Aorta (tissue), 5 donors: ENCODE data around the gene DLK2. TPM values are rescaled to one million over a fixed set of nuclear protein-coding genes. Genes with fewer than 3 reads are reported as not detected.
"Not testable (repeated sequence)": the region's sequence is repeated elsewhere in the genome, so short reads cannot be mapped to it uniquely, and the experiment has no call there.

Experiments
- ATAC-seq: fragments of 200-7000 bp; cut with Tn5 transposase; one replicate; pipeline ENCODE4 v1.9.1; 2022; ENCODE audit warnings: moderate library complexity; ENCODE audit not compliant: low FRiP score
- DNase-seq, 2 donors: peaks; one replicate each; pipeline ENCODE4 v3.0.0-alpha.2; 2020
- H3K27ac ChIP-seq, 2 donors: one replicate each; pipeline ENCODE4 v1.5.1; 2013; ENCODE audit warnings: low read length in 2 of 2, mild to moderate bottlenecking in 2 of 2, moderate library complexity in 2 of 2, control low read depth in 1 of 2, inconsistent platforms in 1 of 2, low read depth in 1 of 2
- H3K27me3 ChIP-seq, 2 donors: one replicate each; pipeline ENCODE4 v1.6.1; 2013; ENCODE audit warnings: control low read depth in 1 of 2, low read length in 1 of 2, mild to moderate bottlenecking in 1 of 2, moderate library complexity in 1 of 2; ENCODE audit not compliant: insufficient read depth in 2 of 2, control insufficient read depth in 1 of 2
- H3K36me3 ChIP-seq, 2 donors: one replicate each; pipeline ENCODE4 v1.6.1; 2013; ENCODE audit warnings: control low read depth in 1 of 2, low read length in 1 of 2, mild to moderate bottlenecking in 1 of 2; ENCODE audit not compliant: insufficient read depth in 2 of 2, control insufficient read depth in 1 of 2
- H3K4me1 ChIP-seq, 2 donors: one replicate each; pipeline ENCODE4 v1.6.1; 2013; ENCODE audit warnings: low read length in 2 of 2, control low read depth in 1 of 2, mild to moderate bottlenecking in 1 of 2, moderate library complexity in 1 of 2; ENCODE audit not compliant: insufficient read depth in 2 of 2, control insufficient read depth in 1 of 2
- H3K4me3 ChIP-seq, 2 donors: one replicate each; pipeline ENCODE4 v1.5.1; 2013; ENCODE audit warnings: low read length in 2 of 2, control low read depth in 1 of 2, mild to moderate bottlenecking in 1 of 2
- H3K9me3 ChIP-seq: one replicate; pipeline ENCODE4 v1.6.1; 2013; ENCODE audit warnings: mild to moderate bottlenecking, low read length; ENCODE audit not compliant: control insufficient read depth
- WGBS, 2 donors: extraction: QIAGEN DNeasy Blood & Tissue Kit; methylation state at CpG; one replicate each; pipeline ENCODE4 v1.1.7; 2013; 5-methylcytosine and 5-hydroxymethylcytosine counted together
- intact Hi-C, 2 donors: fragments of 100-400 bp; cut with DNase I; formaldehyde crosslinking; loops; one replicate each; pipeline versions ENCODE4 v1.14.2 to v1.15.0; 2022
- polyA plus RNA-seq, 2 donors: library from polyadenylated mRNA; stranded (reverse); fragments of 200-250 nt; gene quantifications; one replicate each; pipeline ENCODE4 v1.2.3, GENCODE V29; 2013
- total RNA-seq, 2 donors: library from RNA; stranded (reverse); fragmentation: NEBNext Ultra II Directional; extraction: Animal tissue kit (Norgen Biotek cat#: 25700); gene quantifications; one replicate each; pipeline ENCODE4 v1.2.1, GENCODE V29; 2021
- donor health status: healthy with polysubstance abuse.
- donor health status: Bipolar disorder and iron deficiency.
- donor health status: DM: no; HTN: no; CAD: no.
- donor health status: DM: no; HTN: no; CAD: no.
- donor health status: DM: yes; HTN: yes; CAD: no.

The DLK2 gene
- total and polyA plus RNA-seq, 4 donors = not detected

DNA sequence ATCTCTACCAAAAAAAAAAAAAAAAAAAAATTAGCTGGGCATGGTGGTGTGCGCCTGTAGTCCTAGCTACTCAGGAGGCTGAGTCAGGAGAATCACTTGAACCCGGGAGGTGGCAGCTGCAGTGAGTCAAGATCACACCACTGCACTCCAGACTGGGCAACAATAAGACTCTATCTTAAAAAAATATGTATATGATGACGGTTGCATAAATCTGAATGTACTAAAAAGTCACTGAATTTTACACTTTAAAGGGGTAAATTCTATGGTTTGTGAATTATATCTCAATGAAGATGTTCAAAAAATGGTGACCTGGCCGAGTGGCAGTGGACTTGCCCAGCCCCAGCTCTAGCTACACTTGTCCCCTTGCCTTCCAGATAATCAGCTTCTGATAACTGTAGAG lies 38.4 kb downstream of the DLK2 start:
- intact Hi-C loops = no loop called here
- Histone ChIP-seq H3K36me3 (no peaks in the 10 kb centered on the region), H3K27me3 (no peaks in the 10 kb centered on the region), H3K27ac (no peak overlapping the region), H3K9me3 (no peaks in the 10 kb centered on the region), H3K4me3 (no peak overlapping the region), H3K4me1 (no peaks in the 10 kb centered on the region)
- 59 to 62% methylated on average over 4 of the region's 4 CpGs for WGBS, 2 donors
- DNase-seq (no peak), ATAC-seq (no peak)

DNA sequence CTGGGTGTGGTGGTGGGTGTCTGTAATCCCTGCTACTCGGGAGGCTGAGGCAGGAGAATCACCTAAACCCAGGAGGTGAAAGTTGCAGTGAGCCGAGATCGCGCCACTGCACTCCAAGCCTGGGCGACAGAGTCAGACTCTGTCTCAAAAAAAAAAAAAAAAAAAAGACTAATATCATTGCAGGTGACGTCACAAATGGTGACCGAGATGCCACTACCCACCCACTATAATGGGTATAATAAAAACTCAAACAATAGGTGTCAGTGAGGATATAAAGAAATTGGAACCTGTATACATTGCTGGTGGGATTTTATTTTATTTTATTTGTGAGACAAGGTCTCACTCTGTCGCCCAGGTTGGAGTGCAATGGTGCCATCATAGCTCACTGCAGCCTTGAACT lies 40.1 kb downstream of the DLK2 start:
- H3K4me3 ChIP-seq, H3K9me3 ChIP-seq, DNase-seq, intact Hi-C loops, H3K36me3 ChIP-seq, ATAC-seq, H3K27me3 ChIP-seq, H3K27ac ChIP-seq, H3K4me1 ChIP-seq: not testable (repeated sequence)
- WGBS, 2 donors = 89 to 95% methylated on average over 8 of the region's 8 CpGs

DNA sequence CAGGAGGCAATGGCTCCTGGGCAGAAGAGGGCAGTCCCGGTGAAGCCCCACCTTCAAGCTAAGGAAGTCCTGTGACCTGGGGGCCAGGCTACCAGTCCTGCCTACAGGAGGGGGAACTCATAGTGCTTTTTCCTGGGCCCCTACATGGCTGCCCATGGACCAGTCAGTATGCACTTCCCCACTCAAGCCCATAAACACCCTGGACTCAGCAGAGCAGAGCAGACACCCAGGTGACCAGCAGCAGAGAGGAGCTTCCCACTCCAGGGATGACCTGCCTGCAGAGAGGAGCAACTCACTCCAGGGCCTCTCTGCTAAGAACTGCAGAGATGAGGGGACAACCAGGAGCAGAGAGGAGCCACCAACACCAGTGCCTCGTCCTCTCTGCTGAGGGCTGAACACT lies 42.3 kb downstream of the DLK2 start:
- Histone ChIP-seq H3K36me3 (no peaks in the 10 kb centered on the region), H3K9me3 (no peaks in the 10 kb centered on the region), H3K4me1 (no peaks in the 10 kb centered on the region), H3K27me3 (no peaks in the 10 kb centered on the region), H3K4me3 (no peak overlapping the region), H3K27ac (no peak overlapping the region)
- ATAC-seq = no peak
- WGBS, 2 donors = 89 to 95% methylated on average over 2 of the region's 2 CpGs
- intact Hi-C loops = no loop called here
- DNase-seq = no peak

DNA sequence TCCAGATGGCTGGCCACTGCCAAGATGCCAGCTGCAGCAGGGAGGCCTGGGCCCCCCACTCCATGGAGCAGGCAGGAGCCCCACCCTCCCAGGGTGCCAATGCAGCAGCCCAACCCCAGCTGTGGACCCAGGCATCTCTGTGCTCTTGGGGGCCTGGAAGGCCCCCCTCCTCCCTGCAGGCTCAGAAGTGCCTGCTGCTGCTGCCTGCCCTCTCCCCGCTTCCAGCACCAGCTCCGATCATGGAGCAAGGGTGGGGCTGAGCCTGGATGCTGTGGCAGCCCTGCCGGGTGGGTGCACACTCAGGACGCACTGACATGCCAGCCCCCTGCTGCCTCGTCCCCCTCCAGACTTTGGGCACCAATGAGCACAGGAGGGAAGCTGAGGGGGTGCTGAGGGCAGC lies 42.8 kb downstream of the DLK2 start:
- H3K4me3 ChIP-seq = no peak overlapping the region
- no peaks in the 10 kb centered on the region for H3K36me3 ChIP-seq
- H3K27ac ChIP-seq = no peak overlapping the region
- no peaks in the 10 kb centered on the region for H3K4me1 ChIP-seq
- DNase-seq = no peak
- intact Hi-C loops = no loop called here
- H3K9me3 ChIP-seq = no peaks in the 10 kb centered on the region
- WGBS, 2 donors = 69 to 75% methylated on average over 5 of the region's 5 CpGs
- ATAC-seq = no peak
- no peaks in the 10 kb centered on the region for H3K27me3 ChIP-seq

DNA sequence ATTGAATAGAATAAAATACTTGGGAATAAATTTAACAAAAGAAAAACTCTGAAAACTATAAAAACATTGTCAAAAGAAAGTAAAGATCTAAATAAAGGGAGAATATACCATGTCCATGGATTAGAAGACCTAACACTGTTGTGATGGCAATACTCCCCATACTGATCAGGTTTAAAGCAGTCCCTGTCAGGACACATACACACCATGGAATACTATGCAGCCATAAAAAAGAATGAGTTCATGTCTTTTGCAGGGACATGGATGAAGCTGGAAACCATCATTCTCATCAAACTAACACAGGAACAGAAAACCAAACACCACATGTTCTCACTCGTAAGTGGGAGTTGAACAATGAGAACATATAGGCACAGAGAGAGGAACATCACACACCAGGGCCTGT lies 44.6 kb downstream of the DLK2 start:
- H3K36me3 ChIP-seq, H3K9me3 ChIP-seq, H3K27ac ChIP-seq, H3K27me3 ChIP-seq, intact Hi-C loops, H3K4me3 ChIP-seq, DNase-seq, H3K4me1 ChIP-seq, ATAC-seq: not testable (repeated sequence)
- WGBS, 2 donors = 79 to 95% methylated on average over 1 of the region's 1 CpG

DNA sequence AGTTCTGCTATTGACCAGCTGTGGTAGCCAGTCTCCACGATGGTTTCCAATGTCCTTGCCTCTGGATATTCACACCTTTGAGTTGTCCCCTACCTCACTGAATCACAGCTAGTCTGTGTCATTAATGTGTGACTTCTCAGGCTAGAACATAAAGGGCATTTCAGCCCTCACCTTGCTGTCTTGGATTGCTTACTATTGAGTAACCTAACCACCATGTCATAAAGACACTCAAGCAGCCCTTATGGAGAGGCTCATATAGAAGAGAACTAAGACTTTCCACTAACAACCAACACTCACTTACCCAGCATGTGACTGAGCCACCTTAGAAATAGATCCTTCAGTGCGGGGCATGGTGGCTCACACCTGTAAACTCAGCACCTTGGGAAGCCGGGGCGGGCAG lies 47.1 kb downstream of the DLK2 start:
- H3K9me3 ChIP-seq = peaks cover 1% of the 10 kb centered on the region
- ATAC-seq (no peak), DNase-seq (no peak)
- 91 to 95% methylated on average over 4 of the region's 4 CpGs for WGBS, 2 donors
- intact Hi-C loops = no loop called here
- no peaks in the 10 kb centered on the region for H3K4me1 ChIP-seq
- H3K27ac ChIP-seq = no peak overlapping the region
- H3K36me3 ChIP-seq = no peaks in the 10 kb centered on the region
- H3K27me3 ChIP-seq = no peaks in the 10 kb centered on the region
- no peak overlapping the region for H3K4me3 ChIP-seq

DNA sequence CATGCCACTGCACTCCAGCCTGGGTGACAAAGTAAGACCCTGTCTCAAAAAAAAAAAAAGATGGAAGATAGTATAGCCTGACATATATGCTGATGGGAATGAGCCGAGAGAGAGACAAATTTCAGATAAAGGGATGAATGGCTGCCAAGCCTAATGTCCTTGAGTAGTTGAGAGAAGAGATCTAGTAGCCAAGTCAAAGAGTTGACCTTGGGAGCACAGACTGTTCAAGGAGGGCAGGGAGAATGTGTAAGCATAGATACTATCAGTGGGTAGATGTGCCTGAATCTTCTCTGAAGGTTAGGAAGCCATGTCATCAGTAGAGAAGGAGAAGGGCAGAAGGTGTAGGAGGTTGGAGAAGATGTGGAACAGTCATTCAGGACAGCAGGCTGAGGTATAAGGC lies 48.1 kb downstream of the DLK2 start:
- Histone ChIP-seq H3K36me3 (no peaks in the 10 kb centered on the region), H3K9me3 (peaks cover 1% of the 10 kb centered on the region), H3K4me3 (no peak overlapping the region), H3K27ac (no peak overlapping the region), H3K4me1 (no peaks in the 10 kb centered on the region), H3K27me3 (no peaks in the 10 kb centered on the region)
- DNase-seq (no peak), ATAC-seq (no peak)
- WGBS, 2 donors = 74 to 75% methylated on average over 1 of the region's 1 CpG
- intact Hi-C loops = no loop called here

DNA sequence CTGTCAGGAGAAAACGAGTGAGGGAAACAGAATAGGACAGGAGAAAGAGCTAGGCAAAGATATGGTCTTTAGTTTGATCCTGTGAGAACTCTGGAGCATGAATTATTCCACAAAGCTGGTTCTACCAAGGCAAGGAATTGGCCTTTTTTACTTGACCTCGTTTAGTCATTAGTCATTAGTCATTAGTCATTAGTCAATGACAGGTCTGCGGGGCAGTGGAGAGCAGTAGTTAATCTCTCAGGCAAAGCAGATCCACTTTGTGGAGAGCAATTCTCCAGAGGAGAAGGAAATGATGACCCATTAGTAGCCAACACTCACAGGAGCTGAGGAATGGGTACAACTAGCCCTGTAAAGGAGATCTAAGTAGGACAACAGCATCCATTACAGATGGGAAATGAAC lies 50.0 kb downstream of the DLK2 start:
- DNase-seq = no peak
- Histone ChIP-seq H3K4me1 (no peaks in the 10 kb centered on the region), H3K27ac (no peak overlapping the region), H3K27me3 (no peaks in the 10 kb centered on the region), H3K4me3 (no peak overlapping the region), H3K36me3 (no peaks in the 10 kb centered on the region), H3K9me3 (peaks cover 1% of the 10 kb centered on the region)
- intact Hi-C loops = no loop called here
- ATAC-seq = no peak
- 38 to 56% methylated on average over 3 of the region's 3 CpGs for WGBS, 2 donors

DNA sequence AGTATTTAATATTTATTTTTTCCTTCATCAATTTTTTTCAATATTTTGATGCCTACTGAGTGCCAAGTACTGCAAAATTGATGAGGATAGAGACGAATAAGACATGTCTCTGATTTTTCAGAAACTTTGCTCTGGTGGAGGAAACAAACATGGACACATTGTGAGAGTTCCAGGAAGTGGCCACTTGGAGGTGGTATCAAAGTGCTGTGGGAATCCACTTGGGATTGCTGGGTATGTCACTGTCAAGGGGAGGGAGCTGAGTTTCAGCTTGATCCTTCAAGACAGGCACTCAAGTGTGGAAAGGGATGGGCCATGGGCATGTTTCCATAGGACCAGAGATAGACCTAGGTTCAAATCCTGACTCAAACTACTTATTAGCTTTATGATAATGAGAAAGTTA lies 52.5 kb downstream of the DLK2 start:
- intact Hi-C loops = no loop called here
- Histone ChIP-seq H3K4me1 (no peaks in the 10 kb centered on the region), H3K27me3 (no peaks in the 10 kb centered on the region), H3K9me3 (peaks cover 1% of the 10 kb centered on the region), H3K27ac (no peak overlapping the region), H3K36me3 (no peaks in the 10 kb centered on the region), H3K4me3 (no peak overlapping the region)
- 69 to 79% methylated on average over 1 of the region's 1 CpG for WGBS, 2 donors
- ATAC-seq (no peak), DNase-seq (no peak)
